Measurements from ENCODE around the gene SLBP.

- TF ChIP-seq CTCF (IDR thresholded peaks at IDR 0.05) (no peak), EP300 (IDR thresholded peaks at IDR 0.05) (no peak), POLR2A (IDR thresholded peaks at IDR 0.05) (no peak), POLR2AphosphoS5 (IDR thresholded peaks at IDR 0.05) (no peak)
Observed at GRCh38 chr4:1717129-1718094, 5.3 kb upstream of the SLBP start.
